Stimulated activated CD4-positive, alpha-beta T cell treated with anti-CD3 and anti-CD28 coated beads, Interleukin-15, amount 100 ng/mL, for 24 hours (primary cell): Measurements from ENCODE around the gene RENBP.

Experiments used
- DNase-seq: peaks from one replicate; pipeline ENCODE4 v3.0.0-alpha.2; 2020

The RENBP gene

GRCh38 chrX:153911798-153912197 is 32.6 kb downstream of the RENBP start:
- no peak for DNase-seq

- no peak for DNase-seq
Observed at GRCh38 chrX:153910446-153910845, 34.0 kb downstream of the RENBP start.

- no peak for DNase-seq
Observed at GRCh38 chrX:153909980-153910360, 34.5 kb downstream of the RENBP start.

DNA sequence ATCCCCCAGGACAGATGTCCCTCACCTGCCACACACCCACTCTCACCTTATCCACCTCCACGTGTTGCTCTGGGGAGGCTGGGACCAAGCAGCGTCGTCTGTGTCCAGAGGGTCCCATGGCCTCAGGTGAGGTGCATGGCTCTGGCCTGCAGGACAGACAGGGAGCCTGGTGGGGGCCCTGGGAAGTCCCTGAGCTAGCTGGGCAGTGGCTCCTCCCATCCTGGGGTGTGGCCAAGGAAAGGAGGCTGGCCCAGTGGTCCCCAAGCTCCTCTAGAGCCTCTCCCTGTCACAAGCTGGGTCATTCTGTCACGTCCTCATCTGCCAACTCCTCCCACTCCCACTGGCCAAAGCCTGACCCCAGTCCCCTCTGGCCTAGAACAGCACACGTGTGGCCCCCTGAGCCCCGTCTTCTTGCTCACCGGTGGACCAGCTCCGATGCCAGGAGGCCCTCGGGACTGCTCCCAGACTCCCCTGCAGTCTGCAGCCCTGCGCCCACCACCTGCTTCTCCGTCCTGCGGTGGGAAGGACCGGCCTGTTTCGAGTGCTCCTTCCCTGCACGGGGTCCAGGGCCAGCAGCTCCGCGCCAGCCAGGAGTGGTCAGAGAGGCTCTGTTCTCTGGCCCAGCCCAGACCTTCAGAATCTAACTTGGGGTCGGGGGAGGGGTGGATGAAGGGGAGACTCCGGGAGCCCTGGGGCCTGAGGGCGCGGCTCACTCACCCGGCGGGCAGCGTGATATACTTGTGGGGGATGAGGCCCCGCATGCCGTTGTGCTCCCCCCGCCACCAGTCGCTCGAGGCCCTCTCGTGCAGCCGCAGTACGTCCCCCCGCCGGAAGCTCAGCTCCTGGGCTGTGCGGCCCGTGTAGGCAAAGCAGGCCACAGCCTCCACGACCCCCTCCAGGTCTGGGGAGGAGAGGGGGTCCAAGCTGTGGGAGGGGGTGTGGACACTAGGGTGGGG is 35.1 kb downstream of the RENBP start:
- peak; percentile 34 for DNase-seq

- no peak for DNase-seq
Observed at GRCh38 chrX:153908219-153908860, 36.1 kb downstream of the RENBP start.

GRCh38 chrX:153907456-153907855 is 37.0 kb downstream of the RENBP start:
- no peak for DNase-seq

- no peak for DNase-seq
Observed at GRCh38 chrX:153906126-153906917, 38.1 kb downstream of the RENBP start.

- DNase-seq, result no peak
Observed at GRCh38 chrX:153905481-153906095, 38.9 kb downstream of the RENBP start.

DNA sequence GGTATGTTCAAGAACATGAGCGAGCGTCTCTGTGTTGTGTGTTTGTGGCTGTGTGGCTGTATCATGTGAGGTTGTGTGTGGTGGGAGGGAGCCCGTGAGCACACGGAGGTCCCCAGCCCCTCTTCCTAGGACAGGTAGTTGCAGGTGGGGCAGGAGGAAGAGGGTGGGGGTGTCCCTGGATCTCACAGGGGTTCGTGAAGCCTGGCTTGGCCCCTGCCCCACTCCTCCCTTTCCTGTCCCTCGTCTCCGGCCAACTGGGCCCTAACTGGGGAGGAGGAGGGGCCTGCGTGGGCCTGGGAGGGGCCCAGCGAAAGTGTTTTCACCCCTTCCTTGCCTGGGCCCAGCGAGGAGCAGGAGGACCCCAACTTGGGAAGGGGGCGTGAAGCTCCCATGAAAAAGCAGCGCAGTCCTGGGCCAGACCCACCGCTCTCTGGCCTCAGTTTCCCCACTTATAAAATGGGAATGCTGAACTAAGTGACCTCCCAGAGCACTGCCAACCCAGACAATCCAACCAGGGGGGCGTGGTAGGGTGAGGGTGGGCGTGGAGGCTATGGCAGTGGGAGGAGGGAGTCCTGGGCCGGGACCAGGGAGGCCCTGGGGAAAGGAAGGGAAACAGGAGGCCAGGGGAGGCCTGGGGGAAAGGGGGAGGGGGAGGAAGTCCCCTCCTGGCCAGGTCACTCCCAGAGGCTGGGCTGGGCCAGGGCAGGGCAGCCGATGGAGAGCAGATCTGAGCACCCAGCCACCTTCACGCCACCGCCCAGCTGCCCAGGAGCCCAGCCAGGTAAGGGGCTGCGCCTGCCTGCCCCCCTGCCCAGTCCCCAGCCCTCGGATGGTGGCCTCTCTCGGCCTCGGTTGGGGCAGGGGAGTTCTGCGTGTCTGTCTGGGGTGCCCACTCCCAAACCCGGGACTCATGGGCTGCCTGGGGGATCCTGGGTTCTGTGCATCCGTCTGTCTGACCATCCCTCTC is 40.2 kb downstream of the RENBP start, which contains the start of gene AVPR2:
TSS of gene AVPR2 (plus strand) at position 683 of the 967 bp plus-strand sequence. CDS start 473 bp downstream, outside the sequence.
- DNase-seq, result peak; percentile 35

- peak; percentile 16 for DNase-seq
Observed at GRCh38 chrX:153903238-153903980, 41.0 kb downstream of the RENBP start.

GRCh38 chrX:153902385-153902784 is 42.1 kb downstream of the RENBP start:
- no peak for DNase-seq

DNA sequence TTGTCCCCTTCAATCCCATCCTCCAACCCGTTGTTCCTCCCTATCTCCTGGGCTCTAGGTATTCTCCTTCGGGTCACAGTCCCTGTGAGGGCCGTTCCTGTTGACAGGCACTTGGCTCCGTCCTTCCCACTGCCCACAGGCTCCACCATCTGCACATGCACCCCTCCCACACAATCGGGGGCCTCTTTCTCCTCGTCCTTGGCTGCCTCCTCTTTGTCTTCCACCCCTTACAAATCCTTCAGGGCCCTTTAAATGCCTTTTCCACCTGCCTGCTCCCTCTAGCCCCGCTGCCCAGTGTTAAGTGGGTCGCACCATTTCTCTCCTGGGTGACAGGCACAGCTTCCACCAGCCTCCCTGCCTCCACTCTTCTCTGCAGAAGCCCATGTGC is 42.7 kb downstream of the RENBP start:
- no peak for DNase-seq

GRCh38 chrX:153900831-153901752 is 43.4 kb downstream of the RENBP start:
- peak; percentile 65 for DNase-seq

GRCh38 chrX:153897899-153898298 is 46.5 kb downstream of the RENBP start:
- no peak for DNase-seq

- DNase-seq, result no peak
Observed at GRCh38 chrX:153889123-153889522, 55.3 kb downstream of the RENBP start.

DNA sequence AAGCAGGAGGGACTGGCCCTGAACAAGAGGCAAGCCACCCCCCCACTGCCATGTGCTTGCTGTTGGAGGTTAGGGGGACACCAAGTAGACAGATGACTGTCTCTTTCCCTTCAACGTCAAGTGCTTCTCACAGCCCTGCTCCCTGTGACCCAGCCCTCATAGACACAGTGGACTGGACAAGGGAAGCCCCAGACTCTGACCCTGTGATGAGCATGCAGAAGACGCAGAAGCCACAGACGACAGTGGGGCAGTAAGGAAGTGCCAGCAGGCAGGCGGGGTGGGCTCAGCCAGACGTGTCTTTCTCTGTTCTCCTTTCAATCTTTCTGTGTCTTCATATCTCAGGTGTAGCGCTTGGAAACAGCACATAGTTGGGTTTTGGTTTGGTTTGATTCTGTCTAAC is 56.1 kb downstream of the RENBP start:
- no peak for DNase-seq

GRCh38 chrX:153887385-153887784 is 57.1 kb downstream of the RENBP start:
- no peak for DNase-seq

DNA sequence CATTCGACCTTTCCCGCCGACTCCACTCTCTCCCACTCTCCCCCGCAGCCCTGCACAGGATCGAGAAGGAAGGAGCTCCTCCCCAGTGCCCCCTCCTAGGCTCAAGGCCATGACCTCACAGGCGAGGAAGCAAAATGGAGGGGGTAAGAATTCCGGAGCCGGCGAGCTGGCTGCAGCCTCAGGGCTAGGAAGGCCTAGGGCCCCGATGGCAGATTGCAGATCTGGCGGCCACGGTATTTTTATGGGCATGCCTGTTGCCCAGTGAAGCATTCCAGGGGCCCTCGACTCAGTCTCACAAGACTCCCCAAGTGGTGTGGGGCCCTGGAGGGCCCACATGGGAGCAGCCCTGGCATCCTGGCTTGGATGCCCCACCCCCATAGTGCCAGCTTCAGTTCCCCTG is 57.5 kb downstream of the RENBP start:
- DNase-seq, result no peak
